A549 (cell line): Measurements from ENCODE around the gene DARS1.

Source experiments
- CTCF ChIP-seq: fragments of >200 bp; sonication (Bioruptor Twin); formaldehyde crosslinking; IDR thresholded peaks from 3 replicates; pipeline ENCODE4 v1.5.1; 2016
- EP300 ChIP-seq, 2 experiments: fragments of >200 bp; sonication (Bioruptor Twin); formaldehyde crosslinking; IDR thresholded peaks; 2 replicates in 1 of 2; 3 replicates in 1 of 2; pipeline ENCODE4 v1.6.1; 2016 to 2017
- POLR2A ChIP-seq: IDR thresholded peaks from 2 replicates; pipeline ENCODE4 v1.6.1; 2012; ENCODE audit warnings: mild to moderate bottlenecking, low read length
- REST ChIP-seq: fragments of 200-600 bp; sonication (generic); IDR thresholded peaks from 2 replicates; pipeline ENCODE4 v1.6.1; 2016; ENCODE audit warnings: antibody characterized with exemption, mild to moderate bottlenecking, moderate library complexity

- no peak for TF ChIP-seq CTCF
- no peak for TF ChIP-seq POLR2A
- no peak for TF ChIP-seq REST
- TF ChIP-seq EP300 (IDR thresholded peaks at IDR 0.05) = no peak
These were observed 114.9 kb downstream of the DARS1 start for GRCh38 chr2:135870571-135870970.
